Prostate gland (tissue), 2 donors: ENCODE measurements around the gene FCGR1A.
"Not testable (repeated sequence)": the region's sequence is repeated elsewhere in the genome, so short reads cannot be mapped to it uniquely, and the experiment has no call there.

Source experiments
- CTCF ChIP-seq, 4 experiments: fragments of 200-600 bp in 2 of 4; fragments of 450-650 bp in 2 of 4; sonication (generic) in 2 of 4; IDR thresholded peaks; 1 replicate in 3 of 4; 2 replicates in 1 of 4; pipeline ENCODE4 v1.5.1; 2016 to 2019; ENCODE audit warnings: antibody characterized with exemption in 4 of 4, mild to moderate bottlenecking in 2 of 4, moderate library complexity in 2 of 4
- POLR2A ChIP-seq: fragments of 450-650 bp; IDR thresholded peaks from one replicate; pipeline ENCODE4 v1.6.1; 2016; ENCODE audit warnings: antibody characterized with exemption, mild to moderate bottlenecking
- POLR2AphosphoS5 ChIP-seq: sonication (generic); formaldehyde crosslinking; IDR thresholded peaks from one replicate; pipeline ENCODE4 v1.6.1; 2017; ENCODE audit warnings: antibody characterized with exemption

GRCh38 chr1:149769216-149769615 is 13.3 kb upstream of the FCGR1A start:
- not testable (repeated sequence) for TF ChIP-seq POLR2AphosphoS5; POLR2A; CTCF (IDR thresholded peaks at IDR 0.05)
